WERI-Rb-1 (cell line): Measurements from ENCODE around the gene DNAAF1.

Experiments used
- DNase-seq: peaks from one replicate; pipeline ENCODE4 v3.0.0-alpha.2; 2020
- H3K27ac ChIP-seq: fragments of 250-450 bp; sonication (Bioruptor Pico); 2 replicates; pipeline ENCODE4 v1.5.1; 2020; ENCODE audit warnings: mild to moderate bottlenecking, moderate library complexity
- H3K27me3 ChIP-seq: fragments of 250-450 bp; sonication (Bioruptor Pico); 2 replicates; pipeline ENCODE4 v1.5.1; 2021; ENCODE audit warnings: mild to moderate bottlenecking, low read depth, moderate library complexity; ENCODE audit not compliant: insufficient read depth, severe bottlenecking
- H3K36me3 ChIP-seq: fragments of 250-450 bp; sonication (Bioruptor Pico); 2 replicates; pipeline ENCODE4 v1.5.1; 2020; ENCODE audit warnings: mild to moderate bottlenecking, moderate library complexity
- H3K4me3 ChIP-seq: 2 replicates; pipeline ENCODE4 v1.5.1; 2011; ENCODE audit warnings: low read depth, mild to moderate bottlenecking, control low read depth, low read length
- H3K9me3 ChIP-seq: fragments of 250-450 bp; sonication (Bioruptor Pico); 2 replicates; pipeline ENCODE4 v1.5.1; 2021; ENCODE audit warnings: mild to moderate bottlenecking, moderate library complexity; ENCODE audit not compliant: severe bottlenecking
- CTCF ChIP-seq: IDR thresholded peaks from 2 replicates; pipeline ENCODE4 v1.5.1; 2011; ENCODE audit warnings: low read depth, mild to moderate bottlenecking, control low read depth, inconsistent platforms, low read length

Gene DNAAF1

GRCh38 chr16:84169765-84170310 lies 24.7 kb downstream of the DNAAF1 start:
- no peak overlapping the region for H3K4me3 ChIP-seq

GRCh38 chr16:84174396-84174795 lies 29.3 kb downstream of the DNAAF1 start:
- no peak for TF ChIP-seq CTCF
- Histone ChIP-seq H3K27me3 (no peaks in the 10 kb centered on the region), H3K27ac (no peak overlapping the region), H3K4me3 (no peak overlapping the region), H3K9me3 (no peaks in the 10 kb centered on the region), H3K36me3 (no peaks in the 10 kb centered on the region; the same call in 1 of the 2 replicates)
- no peak for DNase-seq

More at GRCh38 chr16:84169765-84170310, 24.7 kb downstream of the DNAAF1 start:
- Histone ChIP-seq H3K27ac (no peak overlapping the region), H3K9me3 (no peaks in the 10 kb centered on the region), H3K27me3 (no peaks in the 10 kb centered on the region), H3K36me3 (no peaks in the 10 kb centered on the region)
- TF ChIP-seq CTCF: no peak
- DNase-seq: no peak

- Histone ChIP-seq H3K4me3 (no peak overlapping the region), H3K36me3 (no peaks in the 10 kb centered on the region; the same call in 1 of the 2 replicates), H3K9me3 (no peaks in the 10 kb centered on the region), H3K27ac (no peak overlapping the region), H3K27me3 (no peaks in the 10 kb centered on the region)
- no peak for DNase-seq
- no peak for TF ChIP-seq CTCF
Measured at GRCh38 chr16:84175350-84176081, 30.4 kb downstream of the DNAAF1 start.

GRCh38 chr16:84176192-84177053 lies 31.3 kb downstream of the DNAAF1 start:
- Histone ChIP-seq H3K36me3 (no peaks in the 10 kb centered on the region; the same call in 1 of the 2 replicates), H3K4me3 (no peak overlapping the region), H3K27me3 (no peaks in the 10 kb centered on the region), H3K27ac (no peak overlapping the region), H3K9me3 (no peaks in the 10 kb centered on the region)
- TF ChIP-seq CTCF: no peak
- DNase-seq: no peak

GRCh38 chr16:84177741-84178073 lies 32.6 kb downstream of the DNAAF1 start:
- TF ChIP-seq CTCF: no peak
- H3K9me3 ChIP-seq: no peaks in the 10 kb centered on the region
- peaks cover 3% of the 10 kb centered on the region; the same call in 1 of the 2 replicates for H3K36me3 ChIP-seq
- no peak overlapping the region for H3K4me3 ChIP-seq
- no peak overlapping the region for H3K27ac ChIP-seq
- DNase-seq: no peak
- no peaks in the 10 kb centered on the region for H3K27me3 ChIP-seq
